Activated CD4-positive, CD25-positive, alpha-beta regulatory T cell treated with anti-CD3 and anti-CD28 coated beads, Interleukin-2, amount 50 U/mL, for 24 hours (primary cell): ENCODE results near the gene POLE.

Experiments
- ATAC-seq, 2 donors: fragments of 150-1000 bp; cut with Tn5 transposase; one replicate each; pipeline ENCODE4 v1.10.0; 2021; ENCODE audit warnings: mild to moderate bottlenecking in 1 of 2, moderate library complexity in 1 of 2

POLE gene

GRCh38 chr12:132592282-132592970 is 94.7 kb downstream of the POLE start:
- no peak for ATAC-seq

- no peak for ATAC-seq
Measured at GRCh38 chr12:132591107-132591935, 95.8 kb downstream of the POLE start.

DNA sequence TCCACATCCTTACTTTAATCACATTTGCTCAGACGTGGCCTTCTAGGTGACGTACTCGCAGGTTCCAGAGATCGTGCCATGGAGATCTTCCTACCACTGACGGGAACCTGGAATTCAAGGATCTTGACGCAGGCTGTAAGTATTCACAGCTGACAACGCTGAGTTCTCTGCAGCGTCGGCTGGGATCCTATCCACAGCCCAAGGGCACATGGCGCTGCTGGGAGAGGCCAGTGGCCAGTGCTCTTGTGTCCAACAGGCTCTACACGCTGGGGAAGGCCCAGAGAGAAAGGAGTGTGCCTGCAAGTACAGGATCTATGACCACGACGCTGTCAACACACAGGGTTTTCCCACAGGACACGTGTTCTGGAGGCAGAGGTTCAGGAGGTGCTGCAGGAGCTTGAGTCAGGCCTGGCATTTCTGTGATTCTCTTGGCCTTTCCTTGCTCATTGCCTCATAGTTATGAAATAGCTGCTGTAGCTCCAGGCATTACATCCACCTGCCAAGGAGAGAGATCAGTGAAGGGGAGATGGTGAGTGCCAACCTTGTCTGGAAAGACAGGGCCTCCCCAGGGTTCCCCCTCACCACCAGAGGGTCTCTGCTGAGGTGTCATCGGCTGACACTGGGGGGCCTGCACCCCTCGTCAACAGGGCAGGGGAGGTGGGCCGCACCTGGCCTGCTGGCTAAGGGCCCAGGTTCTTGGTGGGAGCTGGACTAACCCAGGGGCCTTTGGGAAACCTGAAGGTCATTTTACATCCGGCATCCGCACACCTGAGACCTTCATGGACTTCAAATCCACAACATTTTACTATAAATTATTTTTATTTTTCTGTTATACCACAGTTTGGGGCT is 98.1 kb downstream of the POLE start:
- ATAC-seq, result no peak

DNA sequence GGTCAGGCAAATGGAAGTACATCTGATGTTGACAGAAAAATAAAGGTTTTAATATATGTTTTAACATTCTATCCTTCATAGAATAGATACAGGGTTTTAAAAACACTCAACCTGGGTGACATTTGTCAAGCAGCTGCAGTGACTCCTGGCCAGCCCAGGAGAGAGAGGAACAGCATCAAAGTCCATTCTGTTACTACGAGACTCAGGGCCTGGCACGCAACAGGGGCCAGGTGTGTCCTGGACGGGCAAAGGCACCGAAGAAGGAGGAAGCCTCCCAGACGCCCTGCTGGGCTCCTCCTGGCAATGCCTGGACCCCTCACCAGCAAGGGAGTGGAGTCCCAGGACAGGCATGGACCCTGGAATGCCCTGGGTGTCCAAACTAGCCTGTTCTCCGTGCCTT is 98.8 kb downstream of the POLE start:
- ATAC-seq, result no peak

DNA sequence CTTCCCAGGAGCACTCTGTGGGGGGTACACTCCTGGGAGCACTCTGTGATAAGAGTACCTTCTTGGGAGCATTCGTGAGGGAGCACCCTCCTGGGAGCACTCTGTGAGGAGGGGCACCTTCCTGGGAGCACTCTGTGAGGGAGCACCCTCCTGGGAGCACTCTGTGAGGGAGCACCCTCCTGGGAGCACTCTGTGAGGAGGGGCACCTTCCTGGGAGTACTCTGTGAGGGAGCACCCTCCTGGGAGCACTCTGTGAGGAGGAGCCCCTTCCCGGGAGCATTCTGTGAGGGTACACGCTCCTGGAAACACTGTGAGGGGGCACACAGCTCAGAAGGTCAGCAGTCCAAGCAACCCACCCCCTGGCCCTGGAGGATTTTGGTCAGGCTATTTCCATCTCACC is 99.4 kb downstream of the POLE start:
- no peak for ATAC-seq

DNA sequence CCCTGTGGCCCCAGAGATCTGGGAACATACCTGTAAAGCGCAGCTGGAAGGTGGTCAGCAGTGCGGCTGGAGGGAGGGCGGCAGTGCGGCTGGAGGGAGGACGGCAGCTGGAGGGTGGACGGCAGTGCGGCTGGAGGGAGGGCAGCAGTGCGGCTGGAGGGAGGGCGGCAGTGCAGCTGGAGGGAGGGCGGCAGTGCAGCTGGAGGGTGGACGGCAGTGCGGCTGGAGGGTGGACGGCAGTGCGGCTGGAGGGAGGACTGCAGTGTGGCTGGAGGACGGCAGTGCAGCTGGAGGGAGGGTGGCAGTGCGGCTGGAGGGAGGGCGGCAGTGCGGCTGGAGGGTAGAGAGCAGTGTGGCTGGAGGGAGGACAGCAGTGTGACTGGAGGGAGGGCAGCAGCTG is 100.2 kb downstream of the POLE start:
- ATAC-seq, result no peak

DNA sequence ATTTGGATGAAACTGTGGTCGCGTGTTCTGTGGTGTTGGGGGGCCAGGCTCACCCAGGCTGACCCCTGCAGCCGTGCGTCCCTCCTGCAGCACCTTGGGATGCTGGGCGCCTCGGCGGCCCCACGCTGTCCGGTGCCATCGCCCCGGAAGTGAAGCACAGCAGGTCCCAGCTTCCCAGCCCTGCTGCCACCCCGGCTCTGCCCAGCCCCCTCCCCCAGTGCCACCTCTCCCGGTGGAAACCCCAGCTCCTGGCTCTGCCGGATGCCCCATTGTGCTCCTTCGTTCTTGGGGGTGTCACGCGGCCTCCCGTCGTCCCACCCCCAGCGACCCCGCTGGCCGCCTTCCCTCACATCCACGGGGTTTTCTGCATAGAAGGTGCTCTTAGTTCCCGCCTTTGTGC is 102.0 kb downstream of the POLE start:
- ATAC-seq, result no peak

GRCh38 chr12:132584429-132584828 is 102.7 kb downstream of the POLE start:
- ATAC-seq, result no peak

DNA sequence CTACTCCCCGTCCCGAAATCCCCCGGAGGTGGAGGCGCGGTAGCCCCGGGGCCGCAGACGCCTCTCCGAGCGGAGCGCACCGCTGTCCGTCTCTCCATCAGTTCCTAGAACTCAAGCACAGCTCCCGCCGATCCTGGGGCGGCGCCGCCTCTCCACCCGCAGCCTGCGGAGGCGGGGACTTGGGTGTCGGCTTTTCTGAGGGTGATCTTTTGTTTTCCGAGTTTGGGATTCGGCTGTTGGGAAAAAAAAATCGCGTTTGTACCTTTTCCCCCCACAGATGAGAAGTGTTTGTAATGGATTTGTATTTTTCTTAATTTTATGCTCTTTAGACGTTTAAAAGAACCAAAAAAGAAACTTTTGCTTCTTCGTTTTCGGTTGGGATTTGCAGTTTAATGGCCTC is 103.4 kb downstream of the POLE start:
- no peak for ATAC-seq

GRCh38 chr12:132583411-132583710 is 103.8 kb downstream of the POLE start:
- ATAC-seq, result no peak

GRCh38 chr12:132582582-132583410 is 104.3 kb downstream of the POLE start:
- no peak for ATAC-seq

DNA sequence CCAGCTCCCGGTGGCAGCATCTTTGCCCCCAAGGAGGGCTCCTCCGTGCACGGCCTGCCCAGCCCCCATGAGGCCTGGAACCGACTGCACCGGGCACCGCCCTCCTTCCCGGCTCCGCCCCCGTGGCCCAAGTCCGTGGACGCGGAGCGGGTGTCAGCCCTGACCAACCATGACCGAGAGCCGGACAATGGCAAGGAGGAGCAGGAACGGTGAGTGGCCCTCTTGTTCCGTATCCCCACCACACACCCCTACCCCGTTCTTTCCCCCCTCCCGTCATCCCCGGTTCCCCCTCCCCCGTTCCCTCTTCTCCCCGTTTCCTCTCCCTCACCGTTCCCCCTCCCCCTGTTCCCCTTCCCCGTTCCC is 105.1 kb downstream of the POLE start:
- ATAC-seq, result no peak

- no peak for ATAC-seq
Measured at GRCh38 chr12:132581348-132582057, 105.6 kb downstream of the POLE start.

GRCh38 chr12:132580701-132581292 is 106.3 kb downstream of the POLE start:
- no peak for ATAC-seq

- ATAC-seq, result no peak
Measured at GRCh38 chr12:132579744-132580143, 107.4 kb downstream of the POLE start.

DNA sequence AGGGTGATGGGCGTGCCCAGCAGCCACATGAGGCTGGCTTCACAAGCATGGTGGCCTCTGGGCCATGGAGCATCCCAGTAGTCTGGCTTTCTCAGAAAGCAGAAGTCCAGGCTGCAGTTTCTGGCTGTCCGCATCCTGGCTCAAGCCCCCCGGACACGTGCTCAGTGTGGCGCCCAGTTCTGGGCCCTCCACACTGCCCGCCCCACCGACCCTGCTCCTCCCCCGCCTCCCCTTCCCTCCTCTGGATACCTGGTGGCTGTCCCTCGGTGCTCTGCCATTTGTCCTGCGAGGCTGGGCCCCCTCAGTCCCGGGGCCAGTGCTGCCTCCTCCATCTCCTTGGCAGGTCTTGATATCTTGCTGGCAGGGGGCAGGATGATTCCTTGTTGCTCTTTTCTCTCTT is 108.3 kb downstream of the POLE start:
- no peak for ATAC-seq

- no peak for ATAC-seq
Measured at GRCh38 chr12:132578118-132578517, 109.0 kb downstream of the POLE start.

DNA sequence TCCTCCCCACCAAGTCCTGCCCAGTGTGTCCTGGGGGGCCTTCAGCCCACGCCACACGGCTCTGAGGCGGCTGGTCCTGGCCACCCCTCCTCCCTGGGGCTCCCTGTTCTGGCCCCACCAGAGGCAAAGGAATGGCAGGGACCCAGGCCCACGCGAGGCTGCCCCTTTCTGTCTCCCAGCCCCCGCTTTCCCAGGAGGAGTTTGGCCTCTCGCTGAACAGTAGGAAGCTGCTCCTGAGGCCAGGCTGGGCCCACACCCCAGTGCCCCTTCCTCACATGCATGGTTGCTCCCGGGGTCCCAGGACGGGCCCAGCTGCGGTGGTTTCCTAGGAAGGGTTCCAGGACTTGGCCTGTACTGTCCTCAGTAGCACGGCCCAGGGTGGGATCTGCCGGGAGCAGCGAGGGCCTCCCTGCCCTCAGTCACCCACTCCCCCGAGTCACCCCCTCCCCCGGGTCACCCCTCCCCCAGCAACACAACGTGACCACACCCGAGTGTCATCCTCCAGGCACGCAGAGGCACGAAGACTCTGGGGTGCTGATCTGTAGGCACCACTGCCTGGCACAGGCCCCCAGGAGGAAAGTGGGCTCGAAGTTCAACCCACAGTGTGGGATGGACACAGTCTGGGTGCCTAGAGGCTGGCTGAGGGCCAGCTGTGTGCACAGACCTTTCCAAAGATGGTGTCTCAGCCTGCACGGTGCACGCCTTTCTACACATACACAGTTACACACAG is 109.8 kb downstream of the POLE start:
- no peak for ATAC-seq

- no peak for ATAC-seq
Measured at GRCh38 chr12:132576701-132577100, 110.4 kb downstream of the POLE start.

DNA sequence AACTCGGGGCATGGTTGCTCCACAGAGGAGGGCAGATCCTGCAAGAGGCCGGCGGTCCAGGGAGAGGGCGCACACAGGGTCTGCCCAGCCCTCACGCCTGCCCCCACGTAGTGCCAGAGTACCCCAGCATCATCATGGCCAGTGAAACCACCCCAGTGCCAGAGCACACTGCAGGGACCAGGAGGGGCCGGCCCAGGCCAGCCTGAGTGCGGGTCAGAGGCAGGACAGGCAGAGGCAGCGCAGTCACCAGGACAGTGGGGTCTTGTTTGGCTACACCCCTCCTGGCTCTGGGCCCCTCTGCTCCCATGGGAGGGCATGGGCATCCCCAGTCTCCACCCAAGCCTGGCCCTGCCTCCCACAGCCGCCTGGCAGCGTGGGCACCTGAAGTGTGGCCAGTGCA is 111.5 kb downstream of the POLE start:
- ATAC-seq, result no peak
